Astrocyte of the cerebellum (primary cell): ENCODE measurements around the gene GNA14.
"Not testable (repeated sequence)": the region's sequence is repeated elsewhere in the genome, so short reads cannot be mapped to it uniquely, and the experiment has no call there.

Experiments
- DNase-seq: peaks from one replicate; pipeline ENCODE4 v3.0.0-alpha.2; 2011; ENCODE audit warnings: low read depth
- H3K4me3 ChIP-seq: 2 replicates; pipeline ENCODE4 v1.5.1; 2011; ENCODE audit warnings: mild to moderate bottlenecking, low read depth, low read length, moderate library complexity
- CTCF ChIP-seq: IDR thresholded peaks from 2 replicates; pipeline ENCODE4 v1.5.1; 2012; ENCODE audit warnings: low read length, low read depth, moderate library complexity, mild to moderate bottlenecking; ENCODE audit errors: missing control alignments
- in situ Hi-C: cut with HindIII; loops from 2 replicates; pipeline ENCODE4 v1.10.0; 2017; ENCODE audit warnings: low sequenced_read_pairs

Gene GNA14

GRCh38 chr9:77507212-77507961, 140.7 kb downstream of the GNA14 start:
- no peak for DNase-seq

GRCh38 chr9:77505232-77505631, 142.9 kb downstream of the GNA14 start:
- DNase-seq: no peak
- in situ Hi-C loops: no loop called here
- TF ChIP-seq CTCF: no peak
- H3K4me3 ChIP-seq: no peak overlapping the region

More at GRCh38 chr9:77507212-77507961, 140.7 kb downstream of the GNA14 start:
- no peak overlapping the region for H3K4me3 ChIP-seq
- TF ChIP-seq CTCF: no peak
- in situ Hi-C loops: no loop called here

GRCh38 chr9:77502568-77502967, 145.6 kb downstream of the GNA14 start:
- in situ Hi-C loops: no loop called here
- DNase-seq: no peak
- no peak overlapping the region for H3K4me3 ChIP-seq
- no peak for TF ChIP-seq CTCF

- in situ Hi-C loops: no loop called here
- H3K4me3 ChIP-seq: no peak overlapping the region
- no peak for TF ChIP-seq CTCF
- no peak for DNase-seq
These were observed 149.2 kb downstream of the GNA14 start for GRCh38 chr9:77498891-77499290.

- in situ Hi-C loops: no loop called here
- no peak overlapping the region for H3K4me3 ChIP-seq
- TF ChIP-seq CTCF: no peak
- DNase-seq: no peak
These were observed 150.6 kb downstream of the GNA14 start for GRCh38 chr9:77497322-77498198.

- DNase-seq: peak; percentile 60
- in situ Hi-C loops: no loop called here
- no peak overlapping the region for H3K4me3 ChIP-seq
- no peak for TF ChIP-seq CTCF
These were observed 152.1 kb downstream of the GNA14 start for GRCh38 chr9:77495834-77496671.

- in situ Hi-C loops, H3K4me3 ChIP-seq, DNase-seq: not testable (repeated sequence)
These were observed 157.8 kb downstream of the GNA14 start for GRCh38 chr9:77490279-77490678.

- H3K4me3 ChIP-seq, DNase-seq, in situ Hi-C loops: not testable (repeated sequence)
These were observed 158.5 kb downstream of the GNA14 start for GRCh38 chr9:77489405-77490163.
